ENCODE data around the gene LCE3B.

The LCE3B gene

DNA sequence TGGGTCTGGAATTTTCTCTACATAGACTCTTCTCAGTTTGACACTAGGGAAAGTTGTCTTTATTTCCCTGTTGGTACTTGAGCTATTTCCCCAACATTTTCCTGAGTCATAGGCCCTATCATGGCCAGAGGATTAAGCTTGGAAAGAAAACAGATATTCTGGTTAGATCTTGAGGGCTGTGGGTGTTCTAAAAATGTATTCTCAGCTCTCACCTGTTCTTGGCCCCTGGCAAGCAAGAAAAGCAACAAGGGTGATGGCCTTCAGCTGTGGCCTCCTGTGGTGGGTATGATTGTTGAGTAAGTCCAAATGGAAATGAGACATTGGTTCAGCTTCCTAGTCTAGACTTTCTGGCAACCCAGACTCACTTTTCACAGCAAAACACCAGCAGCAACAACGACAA, 26.7 kb downstream of the LCE3B start:
- no peaks in the 10 kb centered on the region for H3K4me1 ChIP-seq (ENCODE audit: control insufficient read depth in 2 of 2, insufficient read depth in 1 of 2, low read depth in 1 of 2, low read length in 2 of 2)
- no peak overlapping the region for H2AK5ac ChIP-seq (ENCODE audit: low read depth, low read length)
- H2BK12ac ChIP-seq (ENCODE audit: low read length) = no peak overlapping the region
- H3K23ac ChIP-seq (ENCODE audit: low read depth, low read length, poor library complexity) = no peak overlapping the region
- no peak for DNase-seq (ENCODE audit: low spot score)
- no peaks in the 10 kb centered on the region for H3K36me3 ChIP-seq (replicated peaks in 1 of 2; ENCODE audit: control insufficient read depth in 2 of 2, insufficient read depth in 2 of 2, low read length in 2 of 2)
- no CpG with 5 or more reads among the region's 1 CpG for WGBS, 2 donors (ENCODE audit: extremely low coverage in 2 of 2, insufficient read length in 2 of 2, insufficient replicate concordance in 1 of 2)
- H2AFZ ChIP-seq (ENCODE audit: low read length) = no peak overlapping the region
- H2BK15ac ChIP-seq (ENCODE audit: low read length) = no peak overlapping the region
- peaks cover 0 to 16% of the 10 kb centered on the region in 2 donors for H3K9me3 ChIP-seq (replicated peaks in 1 of 2; ENCODE audit: control insufficient read depth in 2 of 2, insufficient read depth in 1 of 2, low read depth in 1 of 2, low read length in 2 of 2)
- no peak overlapping the region for H4K91ac ChIP-seq (ENCODE audit: low read depth, low read length, poor library complexity)
- H4K8ac ChIP-seq (ENCODE audit: low read depth, low read length) = no peak overlapping the region
- H3K27me3 ChIP-seq (ENCODE audit: control insufficient read depth in 3 of 3, insufficient read depth in 3 of 3, low read depth in 1 of 3, low read length in 3 of 3) = no peaks in the 10 kb centered on the region
- no peak overlapping the region for H3K18ac ChIP-seq (ENCODE audit: low read length)
- H3K14ac ChIP-seq (ENCODE audit: low read length) = no peak overlapping the region
- no peak overlapping the region for H3K4me2 ChIP-seq (ENCODE audit: insufficient read depth, low read length, poor library complexity, severe bottlenecking)
- H3K4ac ChIP-seq (ENCODE audit: low read length) = no peak overlapping the region
- no peak overlapping the region for H3K9ac ChIP-seq (ENCODE audit: low read depth, low read length, poor library complexity)
- no peaks in the 10 kb centered on the region for H3K79me1 ChIP-seq (ENCODE audit: low read depth, low read length)
- no peak overlapping the region for H2BK120ac ChIP-seq (ENCODE audit: low read depth, low read length)
- no peak overlapping the region for H2BK5ac ChIP-seq (ENCODE audit: low read length)
- no peak overlapping the region for H3K4me3 ChIP-seq (ENCODE audit: low read length in 2 of 2)
- H3K27ac ChIP-seq (replicated peaks; ENCODE audit: low read length) = no peak overlapping the region

DNA sequence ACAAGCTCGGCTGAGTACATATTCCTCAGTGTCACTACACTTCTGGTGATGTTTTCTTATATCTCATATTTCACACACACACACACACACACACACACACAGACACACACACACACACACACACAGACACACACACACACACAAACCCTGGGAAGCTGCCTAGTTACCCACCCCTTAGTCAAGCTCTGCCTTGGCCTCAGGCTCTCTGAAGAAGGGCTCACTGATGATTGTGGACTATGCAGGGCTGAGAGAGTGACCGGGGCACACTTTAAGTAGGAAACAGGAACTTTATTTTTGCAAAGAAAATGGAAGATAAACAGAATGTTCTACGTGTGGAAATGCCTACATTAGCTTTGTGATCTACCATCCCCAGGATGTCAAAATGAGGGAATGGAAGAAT, 30.3 kb downstream of the LCE3B start:
- H2AFZ ChIP-seq (ENCODE audit: low read length) = no peak overlapping the region
- no peak overlapping the region for H2AK5ac ChIP-seq (ENCODE audit: low read depth, low read length)
- no peak overlapping the region for H2BK12ac ChIP-seq (ENCODE audit: low read length)
- H3K23ac ChIP-seq (ENCODE audit: low read depth, low read length, poor library complexity) = no peak overlapping the region
- no peaks in the 10 kb centered on the region for H3K27me3 ChIP-seq (ENCODE audit: control insufficient read depth in 3 of 3, insufficient read depth in 3 of 3, low read depth in 1 of 3, low read length in 3 of 3)
- H2BK120ac ChIP-seq (ENCODE audit: low read depth, low read length) = no peak overlapping the region
- H3K9me3 ChIP-seq (replicated peaks in 1 of 2; ENCODE audit: control insufficient read depth in 2 of 2, insufficient read depth in 1 of 2, low read depth in 1 of 2, low read length in 2 of 2) = peaks cover 0 to 17% of the 10 kb centered on the region in 2 donors
- H3K4me3 ChIP-seq (ENCODE audit: low read length in 2 of 2) = no peak overlapping the region
- H4K8ac ChIP-seq (ENCODE audit: low read depth, low read length) = no peak overlapping the region
- no CpG with 5 or more reads among the region's 3 CpGs for WGBS, 2 donors (ENCODE audit: extremely low coverage in 2 of 2, insufficient read length in 2 of 2, insufficient replicate concordance in 1 of 2)
- no peak for DNase-seq (ENCODE audit: low spot score)
- H3K79me1 ChIP-seq (ENCODE audit: low read depth, low read length) = no peaks in the 10 kb centered on the region
- no peak overlapping the region for H2BK15ac ChIP-seq (ENCODE audit: low read length)
- no peak overlapping the region for H4K91ac ChIP-seq (ENCODE audit: low read depth, low read length, poor library complexity)
- H3K18ac ChIP-seq (ENCODE audit: low read length) = no peak overlapping the region
- H3K27ac ChIP-seq (replicated peaks; ENCODE audit: low read length) = no peak overlapping the region
- no peaks in the 10 kb centered on the region for H3K4me1 ChIP-seq (ENCODE audit: control insufficient read depth in 2 of 2, insufficient read depth in 1 of 2, low read depth in 1 of 2, low read length in 2 of 2)
- no peak overlapping the region for H3K9ac ChIP-seq (ENCODE audit: low read depth, low read length, poor library complexity)
- H2BK5ac ChIP-seq (ENCODE audit: low read length) = no peak overlapping the region
- H3K36me3 ChIP-seq (replicated peaks in 1 of 2; ENCODE audit: control insufficient read depth in 2 of 2, insufficient read depth in 2 of 2, low read length in 2 of 2) = no peaks in the 10 kb centered on the region
- H3K14ac ChIP-seq (ENCODE audit: low read length) = no peak overlapping the region
- no peak overlapping the region for H3K4me2 ChIP-seq (ENCODE audit: insufficient read depth, low read length, poor library complexity, severe bottlenecking)
- H3K4ac ChIP-seq (ENCODE audit: low read length) = no peak overlapping the region

DNA sequence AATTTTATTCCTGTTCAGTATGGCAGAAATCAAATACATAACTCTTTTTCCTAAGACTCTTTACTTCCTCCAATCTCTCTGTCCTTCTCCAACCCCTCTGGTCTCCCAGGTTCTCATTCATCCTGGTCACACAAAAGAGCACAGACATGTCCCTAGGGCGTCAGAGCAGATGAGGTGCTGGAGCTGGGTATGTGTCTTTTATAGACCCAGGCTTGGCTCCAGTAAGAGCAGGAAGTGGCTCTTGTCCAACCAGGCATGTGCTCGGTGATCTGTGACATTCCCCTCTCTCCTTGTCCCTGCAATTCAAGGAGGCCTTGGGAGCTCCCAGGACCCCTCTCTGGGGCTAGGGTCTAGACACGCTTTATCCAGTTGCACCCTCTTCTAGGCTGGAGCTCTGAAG, 31.5 kb downstream of the LCE3B start:
- Histone ChIP-seq H2BK5ac (ENCODE audit: low read length) (no peak overlapping the region), H3K23ac (ENCODE audit: low read depth, low read length, poor library complexity) (no peak overlapping the region), H2BK12ac (ENCODE audit: low read length) (no peak overlapping the region), H3K9me3 (replicated peaks in 1 of 2; ENCODE audit: control insufficient read depth in 2 of 2, insufficient read depth in 1 of 2, low read depth in 1 of 2, low read length in 2 of 2) (peaks cover 0 to 15% of the 10 kb centered on the region in 2 donors), H3K27ac (replicated peaks; ENCODE audit: low read length) (no peak overlapping the region), H3K36me3 (replicated peaks in 1 of 2; ENCODE audit: control insufficient read depth in 2 of 2, insufficient read depth in 2 of 2, low read length in 2 of 2) (no peaks in the 10 kb centered on the region), H3K4me1 (ENCODE audit: control insufficient read depth in 2 of 2, insufficient read depth in 1 of 2, low read depth in 1 of 2, low read length in 2 of 2) (no peaks in the 10 kb centered on the region), H3K4me2 (ENCODE audit: insufficient read depth, low read length, poor library complexity, severe bottlenecking) (no peak overlapping the region), H4K8ac (ENCODE audit: low read depth, low read length) (no peak overlapping the region), H3K18ac (ENCODE audit: low read length) (no peak overlapping the region), H3K14ac (ENCODE audit: low read length) (no peak overlapping the region), H4K91ac (ENCODE audit: low read depth, low read length, poor library complexity) (no peak overlapping the region), H3K9ac (ENCODE audit: low read depth, low read length, poor library complexity) (no peak overlapping the region), H3K4me3 (ENCODE audit: low read length in 2 of 2) (no peak overlapping the region), H2AFZ (ENCODE audit: low read length) (no peak overlapping the region), H3K4ac (ENCODE audit: low read length) (no peak overlapping the region), H3K79me1 (ENCODE audit: low read depth, low read length) (no peaks in the 10 kb centered on the region), H2BK15ac (ENCODE audit: low read length) (no peak overlapping the region), H2BK120ac (ENCODE audit: low read depth, low read length) (no peak overlapping the region), H2AK5ac (ENCODE audit: low read depth, low read length) (no peak overlapping the region), H3K27me3 (ENCODE audit: control insufficient read depth in 3 of 3, insufficient read depth in 3 of 3, low read depth in 1 of 3, low read length in 3 of 3) (no peaks in the 10 kb centered on the region)
- no peak for DNase-seq (ENCODE audit: low spot score)
- WGBS, 2 donors (ENCODE audit: extremely low coverage in 2 of 2, insufficient read length in 2 of 2, insufficient replicate concordance in 1 of 2) = no CpG with 5 or more reads among the region's 3 CpGs

DNA sequence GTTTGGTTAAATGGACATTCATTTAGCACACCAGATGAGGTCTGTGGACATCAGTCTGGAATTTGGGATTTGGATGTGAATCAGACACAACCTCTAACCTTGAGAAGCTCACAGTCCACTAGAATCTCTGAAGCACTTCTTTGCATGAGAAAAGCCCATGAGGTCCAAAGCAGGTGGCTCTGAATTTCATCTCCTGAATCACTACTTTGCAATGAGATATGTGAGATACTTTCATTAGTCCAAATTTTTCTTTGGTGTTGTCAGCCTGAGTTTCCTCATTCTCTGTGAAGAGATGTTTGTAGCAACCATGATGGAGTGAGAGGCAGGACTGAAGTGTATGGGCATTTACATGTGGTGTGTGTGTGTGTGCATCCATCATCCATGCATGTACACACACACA, 33.0 kb downstream of the LCE3B start:
- Histone ChIP-seq H3K18ac (ENCODE audit: low read length) (no peak overlapping the region), H2BK15ac (ENCODE audit: low read length) (no peak overlapping the region), H3K4me1 (ENCODE audit: control insufficient read depth in 2 of 2, insufficient read depth in 1 of 2, low read depth in 1 of 2, low read length in 2 of 2) (no peaks in the 10 kb centered on the region), H3K9me3 (replicated peaks in 1 of 2; ENCODE audit: control insufficient read depth in 2 of 2, insufficient read depth in 1 of 2, low read depth in 1 of 2, low read length in 2 of 2) (peaks cover 0 to 13% of the 10 kb centered on the region in 2 donors), H3K9ac (ENCODE audit: low read depth, low read length, poor library complexity) (no peak overlapping the region), H2BK12ac (ENCODE audit: low read length) (no peak overlapping the region), H3K23ac (ENCODE audit: low read depth, low read length, poor library complexity) (no peak overlapping the region), H2AFZ (ENCODE audit: low read length) (no peak overlapping the region), H2BK5ac (ENCODE audit: low read length) (no peak overlapping the region), H4K91ac (ENCODE audit: low read depth, low read length, poor library complexity) (no peak overlapping the region), H3K4ac (ENCODE audit: low read length) (no peak overlapping the region), H2AK5ac (ENCODE audit: low read depth, low read length) (no peak overlapping the region), H3K36me3 (replicated peaks in 1 of 2; ENCODE audit: control insufficient read depth in 2 of 2, insufficient read depth in 2 of 2, low read length in 2 of 2) (no peaks in the 10 kb centered on the region), H3K27me3 (ENCODE audit: control insufficient read depth in 3 of 3, insufficient read depth in 3 of 3, low read depth in 1 of 3, low read length in 3 of 3) (no peaks in the 10 kb centered on the region), H3K79me1 (ENCODE audit: low read depth, low read length) (no peaks in the 10 kb centered on the region), H4K8ac (ENCODE audit: low read depth, low read length) (no peak overlapping the region), H3K4me3 (ENCODE audit: low read length in 2 of 2) (no peak overlapping the region), H3K14ac (ENCODE audit: low read length) (no peak overlapping the region), H3K4me2 (ENCODE audit: insufficient read depth, low read length, poor library complexity, severe bottlenecking) (no peak overlapping the region), H2BK120ac (ENCODE audit: low read depth, low read length) (no peak overlapping the region), H3K27ac (replicated peaks; ENCODE audit: low read length) (no peak overlapping the region)
- no peak for DNase-seq (ENCODE audit: low spot score)

Measured in neuronal stem cell (in vitro differentiated cells).